ENCODE results near the gene AFG3L2. TPM values are rescaled to one million over a fixed set of nuclear protein-coding genes. Genes with fewer than 3 reads are reported as not detected.

The AFG3L2 gene
- total and polyA plus RNA-seq, 10 of the 15 experiments (the other 5 are each of a cell fraction or from before 2014, with no cell fraction given), result 21.0 to 72.7 (median 57.7) TPM

- ChIA-PET POLR2A (no interaction called here), SMC1A (ENCODE audit: uncharacterized antibody, unreplicated experiment) (no interaction called here), CTCF (no interaction called here), RAD21 (ENCODE audit: unreplicated experiment) (no interaction called here)
- no peaks in the 10 kb centered on the region for H3K9me3 ChIP-seq (replicated peaks; ENCODE audit: control insufficient read depth, insufficient read depth, low read length)
- 0% methylated on average over 1 of the region's 1 CpG for WGBS (ENCODE audit: insufficient coverage, insufficient replicate concordance, low lambda C conversion rate, missing lambda C conversion rate)
- H3K4me3 ChIP-seq, result no peak overlapping the region
- H3K4me2 ChIP-seq (ENCODE audit: control insufficient read depth, insufficient read depth), result no peak overlapping the region
- H3K36me3 ChIP-seq (ENCODE audit: control insufficient read depth in 2 of 2, insufficient read depth in 2 of 2, low read length in 1 of 2), result no peaks in the 10 kb centered on the region
- H3K79me2 ChIP-seq (ENCODE audit: control insufficient read depth, insufficient read depth, low read length), result no peaks in the 10 kb centered on the region
- H3K4me1 ChIP-seq (ENCODE audit: control insufficient read depth, insufficient read depth, low read length), result no peaks in the 10 kb centered on the region
- ATAC-seq (no peak), DNase-seq (ENCODE audit: low read depth, low spot score) (no peak), FAIRE-seq (no peak)
- H4K20me1 ChIP-seq (ENCODE audit: control insufficient read depth, insufficient read depth), result no peaks in the 10 kb centered on the region
- no TSS peak for BruUV-seq (replicated peaks)
- in situ Hi-C loops (cut with MboI), result no loop called here
- no peak for TF ChIP-seq NR2C2 (IDR thresholded peaks at IDR 0.05; ENCODE audit: borderline replicate concordance, control insufficient read depth, insufficient read length, low read depth)
- TF ChIP-seq STAT1 (conservative IDR thresholded peaks at IDR 0.05), result no peak
- TF ChIP-seq ZNF207 (IDR thresholded peaks at IDR 0.05; ENCODE audit: borderline replicate concordance), result no peak
- no peak for TF ChIP-seq MAX (IDR thresholded peaks at IDR 0.05; ENCODE audit: low read depth, low read length)
- TF ChIP-seq YY1 (IDR thresholded peaks at IDR 0.05; ENCODE audit: low read depth, low read length), result no peak
- no peak for TF ChIP-seq EED (IDR thresholded peaks at IDR 0.05; ENCODE audit: low read depth)
- no peak for TF ChIP-seq NFXL1 (IDR thresholded peaks at IDR 0.05; ENCODE audit: borderline replicate concordance)
- no peak for TF ChIP-seq IRF5 (IDR thresholded peaks at IDR 0.05; ENCODE audit: borderline replicate concordance)
- no peak for TF ChIP-seq ZNF622 (IDR thresholded peaks at IDR 0.05)
- no peak for TF ChIP-seq PML (IDR thresholded peaks at IDR 0.05; ENCODE audit: low read length)
- TF ChIP-seq NBN (IDR thresholded peaks at IDR 0.05), result no peak
- no peak for TF ChIP-seq RELA (IDR thresholded peaks at IDR 0.05; ENCODE audit: borderline replicate concordance, partially characterized antibody)
- no peak for TF ChIP-seq NRF1 (conservative IDR thresholded peaks at IDR 0.05; ENCODE audit: low read depth, low read length)
- H3K27me3 ChIP-seq (replicated peaks in 1 of 2; ENCODE audit: control insufficient read depth in 2 of 2, insufficient read depth in 2 of 2, low read length in 1 of 2), result no peaks in the 10 kb centered on the region
- H3K27ac ChIP-seq (ENCODE audit: control insufficient read depth, insufficient read depth), result no peak overlapping the region
- no peak overlapping the region for H2AFZ ChIP-seq (ENCODE audit: control insufficient read depth, low read depth, low read length)
- no peak overlapping the region for H3K9ac ChIP-seq (ENCODE audit: control insufficient read depth, insufficient read depth, low read length)
- intact Hi-C loops (cut with micrococcal nuclease; ENCODE audit: unreplicated experiment), result no loop called here
Measured at GRCh38 chr18:12296457-12296856, 80.6 kb downstream of the AFG3L2 start.

Measured in GM12878 (cell line).